GM12878 (cell line): ENCODE results near the gene PPP1CA. TPM values are rescaled to one million over a fixed set of nuclear protein-coding genes. Genes with fewer than 3 reads are reported as not detected.
"Not testable (repeated sequence)": the region's sequence is repeated elsewhere in the genome, so short reads cannot be mapped to it uniquely, and the experiment has no call there.

Experiments used
- ATAC-seq: fragments of 200-7000 bp; cut with Tn5 transposase; 3 replicates; pipeline ENCODE4 v1.9.1; 2020; ENCODE audit warnings: mild to moderate bottlenecking, moderate library complexity
- BruUV-seq: library from RNA; stranded (reverse); fragments of 400-500 nt; replicated peaks from 2 replicates; lab custom pipeline; 2021; lab: Mats Ljungman, UMichigan
- CTCF ChIA-PET: fragments of 300-600 bp; sonication (Branson Sonifier 250); formaldehyde crosslinking; extraction: SDS; loops from one replicate; lab custom pipeline; 2021; ENCODE audit warnings: inconsistent platforms; lab: Yijun Ruan, JAX
- POLR2A ChIA-PET: fragments of 350-600 bp; formaldehyde crosslinking; extraction: SDS; loops from one replicate; lab custom pipeline; 2021; ENCODE audit warnings: inconsistent platforms; lab: Charles Lee
- RAD21 ChIA-PET: fragments of 300-600 bp; sonication (Branson Sonifier 250); formaldehyde crosslinking; loops from one replicate; lab custom pipeline; 2023; ENCODE audit warnings: antibody characterized with exemption; ENCODE audit not compliant: unreplicated experiment; lab: Charles Lee
- SMC1A ChIA-PET: fragments of 300-600 bp; sonication (Branson Sonifier 250); formaldehyde crosslinking; loops from one replicate; lab custom pipeline; 2023; ENCODE audit not compliant: unreplicated experiment, uncharacterized antibody; lab: Charles Lee
- DNase-seq: peaks from one replicate; pipeline ENCODE4 v3.0.0-alpha.2; 2011; ENCODE audit warnings: low read depth, low spot score
- FAIRE-seq: peaks from 3 replicates; lab custom pipeline; 2011; peaks lifted over from hg19 to GRCh38; lab: Jason Lieb, UNC
- H2AFZ ChIP-seq: 2 replicates; pipeline ENCODE4 v1.6.0; 2011; ENCODE audit warnings: low read depth, low read length, control low read depth; ENCODE audit not compliant: control insufficient read depth
- H3K27ac ChIP-seq: 2 replicates; pipeline ENCODE4 v1.5.1; 2011; ENCODE audit warnings: control low read depth; ENCODE audit not compliant: control insufficient read depth, insufficient read depth
- H3K27me3 ChIP-seq, 2 experiments: replicated peaks in 1 of 2; 2 replicates each; pipeline versions ENCODE4 v1.6.0 to v1.6.1; 2011; ENCODE audit warnings: low read length in 1 of 2; ENCODE audit not compliant: control insufficient read depth in 2 of 2, insufficient read depth in 2 of 2
- H3K36me3 ChIP-seq, 2 experiments: 2 replicates each; pipeline ENCODE4 v1.5.1; 2011; ENCODE audit warnings: low read length in 1 of 2; ENCODE audit not compliant: control insufficient read depth in 2 of 2, insufficient read depth in 2 of 2
- H3K4me1 ChIP-seq: 2 replicates; pipeline ENCODE4 v1.6.1; 2011; ENCODE audit warnings: mild to moderate bottlenecking, low read length, moderate library complexity, mixed read lengths; ENCODE audit not compliant: control insufficient read depth, insufficient read depth
- H3K4me2 ChIP-seq: 2 replicates; pipeline ENCODE4 v1.6.0; 2011; ENCODE audit warnings: control low read depth; ENCODE audit not compliant: control insufficient read depth, insufficient read depth
- H3K4me3 ChIP-seq: fragments of 200-600 bp; sonication (generic); 2 replicates; pipeline ENCODE4 v1.5.1; 2016
- H3K79me2 ChIP-seq: 2 replicates; pipeline ENCODE4 v1.6.0; 2011; ENCODE audit warnings: low read length; ENCODE audit not compliant: control insufficient read depth, insufficient read depth
- H3K9ac ChIP-seq: 2 replicates; pipeline ENCODE4 v1.8.0; 2011; ENCODE audit warnings: low read length, control low read depth, mixed read lengths; ENCODE audit not compliant: control insufficient read depth, insufficient read depth
- H3K9me3 ChIP-seq: replicated peaks from 3 replicates; pipeline ENCODE4 v1.5.1; 2011; ENCODE audit warnings: mild to moderate bottlenecking, low read length; ENCODE audit not compliant: control insufficient read depth, insufficient read depth
- H4K20me1 ChIP-seq: 2 replicates; pipeline ENCODE4 v1.6.0; 2011; ENCODE audit not compliant: control insufficient read depth, insufficient read depth
- IKZF2 ChIP-seq, 2 experiments: fragments of 450-650 bp; IDR thresholded peaks; 2 replicates each; pipeline ENCODE4 v1.6.1; 2017; ENCODE audit warnings: mild to moderate bottlenecking in 2 of 2, moderate library complexity in 2 of 2
- MEF2A ChIP-seq: IDR thresholded peaks from 2 replicates; pipeline ENCODE4 v1.6.1; 2011; ENCODE audit warnings: low read depth, mild to moderate bottlenecking, low read length, moderate library complexity; ENCODE audit not compliant: insufficient read depth
- MTA2 ChIP-seq: fragments of 450-650 bp; IDR thresholded peaks from 2 replicates; pipeline ENCODE4 v1.6.1; 2016; ENCODE audit warnings: low read depth, mild to moderate bottlenecking, moderate library complexity
- NBN ChIP-seq: fragments of 450-650 bp; IDR thresholded peaks from 2 replicates; pipeline ENCODE4 v1.6.1; 2016
- SMAD1 ChIP-seq: fragments of 450-650 bp; IDR thresholded peaks from 2 replicates; pipeline ENCODE4 v1.6.1; 2018; ENCODE audit warnings: mild to moderate bottlenecking, low read depth; ENCODE audit not compliant: partially characterized antibody
- WGBS: methylation state at CpG from one replicate; pipeline ENCODE4 v1.1.6; 2016; ENCODE audit warnings: low lambda C conversion rate; ENCODE audit not compliant: insufficient replicate concordance, insufficient coverage; ENCODE audit errors: missing lambda C conversion rate; 5-methylcytosine and 5-hydroxymethylcytosine counted together
- in situ Hi-C: fragments of 300-500 bp; cut with MboI; formaldehyde crosslinking; loops from 9 replicates; pipeline ENCODE4 v1.14.3; 2018; ENCODE audit warnings: mixed read lengths
- intact Hi-C: fragments of 100-400 bp; cut with micrococcal nuclease; formaldehyde crosslinking; loops from one replicate; pipeline ENCODE4 v1.14.2; 2022; ENCODE audit not compliant: unreplicated experiment
- polyA plus RNA-seq, 11 experiments: library from polyadenylated mRNA; depleted of rRNA in 4 of 11; unstranded in 6 of 11; stranded (reverse) in 5 of 11; fragments of >200 nt; fragmentation: Nextera tagmentation in 4 of 11; fragmentation: Illumina TruSeq in 1 of 11; extraction: Ambion mirVana in 4 of 11; extraction: Trizol in 1 of 11; gene quantifications; 1 replicate in 1 of 11; 2 replicates in 10 of 11; pipeline versions ENCODE4 v1.2.1 to v1.2.3, GENCODE V29; 2011 to 2016; ENCODE audit warnings: inconsistent platforms in 2 of 11, missing spikeins in 2 of 11, low read depth in 1 of 11
- total RNA-seq, 4 experiments: library from RNA; depleted of rRNA in 3 of 4; stranded (reverse); fragments of >200 nt in 3 of 4; fragmentation: Illumina TruSeq in 1 of 4; extraction: Trizol in 1 of 4; gene quantifications; 2 replicates each; pipeline versions ENCODE4 v1.2.1 to v1.2.3, GENCODE V29; 2013 to 2021
- TF ChIP-seq, protein P1 (sequence below): fragments of 450-650 bp; IDR thresholded peaks from 2 replicates; pipeline ENCODE4 v1.6.1; 2017; ENCODE audit warnings: low read depth, mild to moderate bottlenecking, moderate library complexity
- TF ChIP-seq, protein P2 (sequence below): fragments of 450-650 bp; IDR thresholded peaks from 2 replicates; pipeline ENCODE4 v1.6.1; 2016; ENCODE audit warnings: mild to moderate bottlenecking, moderate library complexity, borderline replicate concordance
- TF ChIP-seq, protein P3 (sequence below): fragments of 450-650 bp; IDR thresholded peaks from 2 replicates; pipeline ENCODE4 v1.6.1; 2017; ENCODE audit warnings: mild to moderate bottlenecking, low read depth, inconsistent platforms; ENCODE audit not compliant: poor library complexity, severe bottlenecking

The PPP1CA gene
- total and polyA plus RNA-seq, 10 of the 15 experiments (the other 5 are each of a cell fraction or from before 2014, with no cell fraction given), result 26.4 to 458 (median 240) TPM

DNA sequence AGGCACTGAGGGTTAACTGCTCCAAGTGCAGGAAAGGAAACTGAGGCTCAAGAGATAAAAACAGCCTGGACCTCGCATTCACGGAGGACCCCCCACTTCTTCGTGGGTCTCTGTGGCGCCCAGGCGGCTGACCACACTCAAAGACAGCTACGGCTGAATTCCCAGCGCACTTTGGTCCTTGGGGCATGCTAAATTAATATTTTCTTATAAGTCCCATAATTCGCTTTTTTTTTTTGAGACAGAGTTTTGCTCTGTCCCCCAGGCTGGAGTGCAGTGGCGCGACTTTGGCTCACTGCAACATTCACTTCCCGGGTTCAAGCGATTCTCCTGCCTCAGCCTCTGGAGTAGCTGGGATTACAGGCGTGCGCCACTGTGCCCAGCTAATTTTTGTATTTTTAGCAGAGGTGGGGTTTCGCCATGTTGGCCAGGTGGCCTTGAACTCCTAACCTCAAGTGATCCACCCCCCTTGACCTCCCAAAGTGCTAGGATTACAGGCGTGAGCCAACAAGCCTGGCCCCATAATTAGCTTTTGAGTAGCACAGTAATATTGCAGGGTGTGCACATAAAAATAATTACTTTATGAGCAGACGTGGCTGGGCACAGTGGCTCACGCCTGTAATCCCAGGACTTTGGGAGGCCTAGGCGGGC lies 658 bp upstream of the PPP1CA start:
- Histone ChIP-seq H3K4me1 (peaks cover 54% of the 10 kb centered on the region), H3K27ac (peak overlapping the region; percentile 99), H3K9ac (peak overlapping the region; percentile 80), H3K4me3 (peak overlapping the region; percentile 54; the same call in 1 of the 2 replicates), H3K79me2 (peaks cover 57% of the 10 kb centered on the region), H3K4me2 (peak overlapping the region; percentile 69), H2AFZ (peak overlapping the region; percentile 79), H3K36me3 (peaks cover 19 to 24% of the 10 kb centered on the region in 2 experiments)
- intact Hi-C loops, result loop anchor here (2.0 to 5.0 kb wide), 2 partner anchors 35 to 80 kb away; partner anchors contain the start of genes AIP and PTPRCAP
- 33% methylated on average over 19 of the region's 19 CpGs for WGBS
- in situ Hi-C loops, H3K9me3 ChIP-seq, DNase-seq, H3K27me3 ChIP-seq, ATAC-seq, H4K20me1 ChIP-seq, FAIRE-seq: not testable (repeated sequence)
- POLR2A ChIA-PET, result interaction anchor here (0.6 to 7.3 kb wide), 23 partner anchors 10 to 227 kb away, joined by 3 to 112 read pairs (median 10); partner anchors contain the start of genes AIP, CLCF1, CORO1B and NUDT8
- CTCF ChIA-PET, result interaction anchor here (0.6 to 5.0 kb wide), 27 partner anchors 10 to 186 kb away, joined by 3 to 53 read pairs (median 6); partner anchors contain the start of genes AIP, PITPNM1, PTPRCAP and RAD9A
- TF ChIP-seq NBN, result peak; percentile 46; the same call in 1 of the 2 replicates
- TF ChIP-seq MTA2, result 0 out of 2 replicates have a peak, but pooled peaks have one; percentile 44
- TF ChIP-seq, protein P1, sequence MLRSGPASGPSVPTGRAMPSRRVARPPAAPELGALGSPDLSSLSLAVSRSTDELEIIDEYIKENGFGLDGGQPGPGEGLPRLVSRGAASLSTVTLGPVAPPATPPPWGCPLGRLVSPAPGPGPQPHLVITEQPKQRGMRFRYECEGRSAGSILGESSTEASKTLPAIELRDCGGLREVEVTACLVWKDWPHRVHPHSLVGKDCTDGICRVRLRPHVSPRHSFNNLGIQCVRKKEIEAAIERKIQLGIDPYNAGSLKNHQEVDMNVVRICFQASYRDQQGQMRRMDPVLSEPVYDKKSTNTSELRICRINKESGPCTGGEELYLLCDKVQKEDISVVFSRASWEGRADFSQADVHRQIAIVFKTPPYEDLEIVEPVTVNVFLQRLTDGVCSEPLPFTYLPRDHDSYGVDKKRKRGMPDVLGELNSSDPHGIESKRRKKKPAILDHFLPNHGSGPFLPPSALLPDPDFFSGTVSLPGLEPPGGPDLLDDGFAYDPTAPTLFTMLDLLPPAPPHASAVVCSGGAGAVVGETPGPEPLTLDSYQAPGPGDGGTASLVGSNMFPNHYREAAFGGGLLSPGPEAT, result 0 out of 2 replicates have a peak, but pooled peaks have one; percentile 44
- peak; percentile 12 to 42; a peak in 1 of 4 replicates for TF ChIP-seq IKZF2 (IDR thresholded peaks at IDR 0.05)
- 0 out of 2 replicates have a peak, but pooled peaks have one; percentile 4 for TF ChIP-seq MEF2A
- TF ChIP-seq, protein P2, sequence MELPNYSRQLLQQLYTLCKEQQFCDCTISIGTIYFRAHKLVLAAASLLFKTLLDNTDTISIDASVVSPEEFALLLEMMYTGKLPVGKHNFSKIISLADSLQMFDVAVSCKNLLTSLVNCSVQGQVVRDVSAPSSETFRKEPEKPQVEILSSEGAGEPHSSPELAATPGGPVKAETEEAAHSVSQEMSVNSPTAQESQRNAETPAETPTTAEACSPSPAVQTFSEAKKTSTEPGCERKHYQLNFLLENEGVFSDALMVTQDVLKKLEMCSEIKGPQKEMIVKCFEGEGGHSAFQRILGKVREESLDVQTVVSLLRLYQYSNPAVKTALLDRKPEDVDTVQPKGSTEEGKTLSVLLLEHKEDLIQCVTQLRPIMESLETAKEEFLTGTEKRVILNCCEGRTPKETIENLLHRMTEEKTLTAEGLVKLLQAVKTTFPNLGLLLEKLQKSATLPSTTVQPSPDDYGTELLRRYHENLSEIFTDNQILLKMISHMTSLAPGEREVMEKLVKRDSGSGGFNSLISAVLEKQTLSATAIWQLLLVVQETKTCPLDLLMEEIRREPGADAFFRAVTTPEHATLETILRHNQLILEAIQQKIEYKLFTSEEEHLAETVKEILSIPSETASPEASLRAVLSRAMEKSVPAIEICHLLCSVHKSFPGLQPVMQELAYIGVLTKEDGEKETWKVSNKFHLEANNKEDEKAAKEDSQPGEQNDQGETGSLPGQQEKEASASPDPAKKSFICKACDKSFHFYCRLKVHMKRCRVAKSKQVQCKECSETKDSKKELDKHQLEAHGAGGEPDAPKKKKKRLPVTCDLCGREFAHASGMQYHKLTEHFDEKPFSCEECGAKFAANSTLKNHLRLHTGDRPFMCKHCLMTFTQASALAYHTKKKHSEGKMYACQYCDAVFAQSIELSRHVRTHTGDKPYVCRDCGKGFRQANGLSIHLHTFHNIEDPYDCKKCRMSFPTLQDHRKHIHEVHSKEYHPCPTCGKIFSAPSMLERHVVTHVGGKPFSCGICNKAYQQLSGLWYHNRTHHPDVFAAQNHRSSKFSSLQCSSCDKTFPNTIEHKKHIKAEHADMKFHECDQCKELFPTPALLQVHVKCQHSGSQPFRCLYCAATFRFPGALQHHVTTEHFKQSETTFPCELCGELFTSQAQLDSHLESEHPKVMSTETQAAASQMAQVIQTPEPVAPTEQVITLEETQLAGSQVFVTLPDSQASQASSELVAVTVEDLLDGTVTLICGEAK, result 0 out of 2 replicates have a peak, but pooled peaks have one; percentile 26
- TF ChIP-seq, protein P3, sequence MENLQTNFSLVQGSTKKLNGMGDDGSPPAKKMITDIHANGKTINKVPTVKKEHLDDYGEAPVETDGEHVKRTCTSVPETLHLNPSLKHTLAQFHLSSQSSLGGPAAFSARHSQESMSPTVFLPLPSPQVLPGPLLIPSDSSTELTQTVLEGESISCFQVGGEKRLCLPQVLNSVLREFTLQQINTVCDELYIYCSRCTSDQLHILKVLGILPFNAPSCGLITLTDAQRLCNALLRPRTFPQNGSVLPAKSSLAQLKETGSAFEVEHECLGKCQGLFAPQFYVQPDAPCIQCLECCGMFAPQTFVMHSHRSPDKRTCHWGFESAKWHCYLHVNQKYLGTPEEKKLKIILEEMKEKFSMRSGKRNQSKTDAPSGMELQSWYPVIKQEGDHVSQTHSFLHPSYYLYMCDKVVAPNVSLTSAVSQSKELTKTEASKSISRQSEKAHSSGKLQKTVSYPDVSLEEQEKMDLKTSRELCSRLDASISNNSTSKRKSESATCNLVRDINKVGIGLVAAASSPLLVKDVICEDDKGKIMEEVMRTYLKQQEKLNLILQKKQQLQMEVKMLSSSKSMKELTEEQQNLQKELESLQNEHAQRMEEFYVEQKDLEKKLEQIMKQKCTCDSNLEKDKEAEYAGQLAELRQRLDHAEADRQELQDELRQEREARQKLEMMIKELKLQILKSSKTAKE, result peak; percentile 35
- peak; percentile 68 for TF ChIP-seq SMAD1
- BruUV-seq, result TSS peak; percentile 81
- SMC1A ChIA-PET, result interaction anchor here (0.6 to 5.7 kb wide), 15 partner anchors 10 to 147 kb away, joined by 3 to 46 read pairs (median 5); partner anchors contain the start of genes PITPNM1, POLD4, PTPRCAP and RAD9A
- RAD21 ChIA-PET, result interaction anchor here (0.9 to 6.4 kb wide), 28 partner anchors 10 to 226 kb away, joined by 3 to 112 read pairs (median 5); partner anchors contain the start of genes AIP, ANKRD13D, CORO1B and PITPNM1
